H1 (cell line): Measurements from ENCODE around the gene ANKRD31. TPM values are rescaled to one million over a fixed set of nuclear protein-coding genes. Genes with fewer than 3 reads are reported as not detected.

Source experiments
- CTCF ChIA-PET: fragments of 300-600 bp; sonication (Branson Sonifier 250); formaldehyde crosslinking; loops from one replicate; lab custom pipeline; 2021; ENCODE audit not compliant: partially characterized antibody; lab: Charles Lee
- POLR2A ChIA-PET: fragments of 300-600 bp; sonication (Branson Sonifier 250); formaldehyde crosslinking; loops from one replicate; lab custom pipeline; 2021; ENCODE audit warnings: inconsistent platforms; ENCODE audit not compliant: partially characterized antibody; lab: Charles Lee
- DNase-seq, 2 experiments: peaks; one replicate each; pipeline versions ENCODE4 v3.0.0 to v3.0.0-alpha.2; 2010 to 2022; ENCODE audit warnings: low spot score in 2 of 2, low read depth in 1 of 2, mixed read lengths in 1 of 2
- FAIRE-seq: peaks from 2 replicates; lab custom pipeline; 2011; peaks lifted over from hg19 to GRCh38; lab: Jason Lieb, UNC
- H2AFZ ChIP-seq: 2 replicates; pipeline ENCODE4 v1.8.1; 2012; ENCODE audit warnings: low read length, inconsistent platforms
- H2AK5ac ChIP-seq: 2 replicates; pipeline ENCODE4 v1.6.1; 2013; ENCODE audit warnings: low read depth, low read length
- H2BK120ac ChIP-seq: replicated peaks from 2 replicates; pipeline ENCODE3; 2013; ENCODE audit warnings: low read depth, low read length, inconsistent platforms
- H2BK12ac ChIP-seq: 2 replicates; pipeline ENCODE4 v1.6.1; 2013; ENCODE audit warnings: low read depth, low read length
- H2BK15ac ChIP-seq: 2 replicates; pipeline ENCODE4 v1.6.1; 2013; ENCODE audit warnings: low read length
- H2BK20ac ChIP-seq: 2 replicates; pipeline ENCODE4 v1.6.1; 2013; ENCODE audit warnings: low read length
- H2BK5ac ChIP-seq: 2 replicates; pipeline ENCODE4 v1.6.1; 2013; ENCODE audit warnings: low read depth, low read length
- H3K14ac ChIP-seq: 2 replicates; pipeline ENCODE4 v1.6.1; 2013; ENCODE audit warnings: inconsistent platforms; ENCODE audit not compliant: insufficient read length
- H3K18ac ChIP-seq: 2 replicates; pipeline ENCODE4 v1.6.1; 2013; ENCODE audit warnings: low read length; ENCODE audit errors: extremely low read depth
- H3K23ac ChIP-seq: 2 replicates; pipeline ENCODE4 v1.6.1; 2013; ENCODE audit warnings: inconsistent platforms; ENCODE audit not compliant: insufficient read length
- H3K23me2 ChIP-seq: 2 replicates; pipeline ENCODE4 v1.6.1; 2013; ENCODE audit warnings: low read depth, low read length
- H3K27ac ChIP-seq: 2 replicates; pipeline ENCODE4 v1.6.1; 2011; ENCODE audit warnings: low read depth, low read length, inconsistent platforms
- H3K27me3 ChIP-seq, 4 experiments: replicated peaks in 1 of 4; 1 replicate in 1 of 4; 2 replicates in 3 of 4; pipeline versions ENCODE4 v1.6.1 to v1.8.1; 2011 to 2013; ENCODE audit warnings: low read length in 3 of 4, mild to moderate bottlenecking in 3 of 4, inconsistent platforms in 2 of 4, mixed read lengths in 2 of 4, moderate library complexity in 1 of 4; ENCODE audit not compliant: control insufficient read depth in 3 of 4, insufficient read depth in 3 of 4; ENCODE audit errors: extremely low read depth in 1 of 4
- H3K36me3 ChIP-seq, 4 experiments: 2 replicates each; pipeline versions ENCODE4 v1.6.1 to v1.8.1; 2011 to 2013; ENCODE audit warnings: mild to moderate bottlenecking in 4 of 4, low read length in 3 of 4, moderate library complexity in 2 of 4, control low read depth in 1 of 4, inconsistent platforms in 1 of 4; ENCODE audit not compliant: insufficient read depth in 4 of 4, control insufficient read depth in 2 of 4
- H3K4ac ChIP-seq: replicated peaks from 2 replicates; pipeline ENCODE3; 2013; ENCODE audit warnings: low read length, low read depth, mixed read lengths, inconsistent platforms; ENCODE audit not compliant: insufficient read length
- H3K4me1 ChIP-seq, 4 experiments: replicated peaks in 1 of 4; 1 replicate in 1 of 4; 2 replicates in 3 of 4; pipeline versions ENCODE4 v1.6.1 to v1.8.1; 2011 to 2013; ENCODE audit warnings: low read length in 3 of 4, inconsistent platforms in 2 of 4, mixed read lengths in 1 of 4; ENCODE audit not compliant: insufficient read depth in 4 of 4, control insufficient read depth in 3 of 4
- H3K4me2 ChIP-seq, 2 experiments: 2 replicates each; pipeline versions ENCODE4 v1.6.1 to v1.8.1; 2011 to 2013; ENCODE audit warnings: low read depth in 2 of 2, low read length in 2 of 2, control low read depth in 1 of 2, inconsistent platforms in 1 of 2, mild to moderate bottlenecking in 1 of 2; ENCODE audit not compliant: insufficient read depth in 1 of 2
- H3K4me3 ChIP-seq, 4 experiments: fragments of 200-600, 300-600 bp in 1 of 4; sonication (generic), shearing (Covaris generic), sonication (Bioruptor Twin) in 1 of 4; 2 replicates each; pipeline versions ENCODE4 v1.5.1 to v1.8.1; 2011 to 2016; ENCODE audit warnings: low read length in 4 of 4, low read depth in 3 of 4, control low read depth in 2 of 4, inconsistent platforms in 2 of 4, mild to moderate bottlenecking in 2 of 4, mixed read lengths in 1 of 4, moderate library complexity in 1 of 4; ENCODE audit not compliant: insufficient read depth in 2 of 4; ENCODE audit errors: extremely low read depth in 1 of 4
- H3K56ac ChIP-seq: replicated peaks from 2 replicates; pipeline ENCODE3; 2013; ENCODE audit warnings: low read depth, mild to moderate bottlenecking, mixed read lengths, low read length, inconsistent platforms; ENCODE audit not compliant: insufficient read length
- H3K79me1 ChIP-seq: 2 replicates; pipeline ENCODE4 v1.6.1; 2013; ENCODE audit warnings: low read depth, low read length, control low read depth
- H3K79me2 ChIP-seq, 2 experiments: 2 replicates each; pipeline versions ENCODE4 v1.6.1 to v1.8.1; 2012 to 2013; ENCODE audit warnings: low read length in 2 of 2, mild to moderate bottlenecking in 2 of 2, inconsistent platforms in 1 of 2; ENCODE audit not compliant: insufficient read depth in 2 of 2, control insufficient read depth in 1 of 2
- H3K9ac ChIP-seq, 4 experiments: replicated peaks in 1 of 4; 1 replicate in 1 of 4; 2 replicates in 3 of 4; pipeline versions ENCODE4 v1.6.1 to v1.8.1; 2011 to 2013; ENCODE audit warnings: low read depth in 3 of 4, low read length in 3 of 4, control low read depth in 2 of 4, mild to moderate bottlenecking in 2 of 4, moderate library complexity in 2 of 4, inconsistent platforms in 1 of 4; ENCODE audit errors: extremely low read depth in 1 of 4
- H3K9me3 ChIP-seq, 2 experiments: 2 replicates each; pipeline versions ENCODE4 v1.6.1 to v1.8.1; 2012 to 2013; ENCODE audit warnings: mild to moderate bottlenecking in 2 of 2, moderate library complexity in 2 of 2, control low read depth in 1 of 2, inconsistent platforms in 1 of 2, low read depth in 1 of 2, low read length in 1 of 2, mixed read lengths in 1 of 2; ENCODE audit not compliant: insufficient read depth in 2 of 2
- H4K20me1 ChIP-seq, 2 experiments: replicated peaks in 1 of 2; 2 replicates each; pipeline versions ENCODE3 to v1.8.1; 2011 to 2013; ENCODE audit warnings: inconsistent platforms in 2 of 2, low read length in 2 of 2, mild to moderate bottlenecking in 1 of 2; ENCODE audit not compliant: insufficient read depth in 2 of 2, control insufficient read depth in 1 of 2
- H4K5ac ChIP-seq: 2 replicates; pipeline ENCODE4 v1.6.1; 2013; ENCODE audit warnings: low read length, low read depth, mixed read lengths, inconsistent platforms; ENCODE audit not compliant: insufficient read length
- H4K8ac ChIP-seq: 2 replicates; pipeline ENCODE4 v1.8.0; 2013; ENCODE audit warnings: mild to moderate bottlenecking, moderate library complexity, low read length, inconsistent platforms; ENCODE audit not compliant: insufficient read depth; ENCODE audit errors: extremely low read depth
- H4K91ac ChIP-seq: replicated peaks from 2 replicates; pipeline ENCODE3; 2013; ENCODE audit warnings: low read length, mixed read lengths, inconsistent platforms; ENCODE audit not compliant: insufficient read length
- FOSL1 ChIP-seq: IDR thresholded peaks from 2 replicates; pipeline ENCODE4 v1.6.1; 2011; ENCODE audit warnings: mild to moderate bottlenecking, low read depth, low read length, moderate library complexity; ENCODE audit not compliant: insufficient read depth
- KDM5A ChIP-seq: fragments of 200-600 bp; IDR thresholded peaks from 2 replicates; pipeline ENCODE4 v1.7.1; 2012; ENCODE audit warnings: mild to moderate bottlenecking, low read length, inconsistent platforms, mixed read lengths
- POLR2A ChIP-seq, 2 experiments: IDR thresholded peaks; 1 replicate in 1 of 2; 2 replicates in 1 of 2; pipeline ENCODE4 v1.6.1; 2011; ENCODE audit warnings: low read depth in 2 of 2, low read length in 2 of 2, mild to moderate bottlenecking in 2 of 2; ENCODE audit errors: control extremely low read depth in 1 of 2
- SIX5 ChIP-seq: IDR thresholded peaks from 2 replicates; pipeline ENCODE4 v1.6.1; 2011; ENCODE audit warnings: mild to moderate bottlenecking, low read depth, low read length
- SRF ChIP-seq: IDR thresholded peaks from 2 replicates; pipeline ENCODE4 v1.6.1; 2011; ENCODE audit warnings: mild to moderate bottlenecking, low read depth, low read length, moderate library complexity
- SUZ12 ChIP-seq: fragments of 200-600 bp; sonication (generic); IDR thresholded peaks from 2 replicates; pipeline ENCODE4 v1.6.1; 2012; ENCODE audit warnings: mild to moderate bottlenecking, inconsistent platforms, low read length, moderate library complexity, mixed read lengths
- TCF12 ChIP-seq: IDR thresholded peaks from 2 replicates; pipeline ENCODE4 v1.6.1; 2011; ENCODE audit warnings: low read depth, mild to moderate bottlenecking, low read length
- WGBS, 2 experiments: shearing (Covaris generic) in 1 of 2; methylation state at CpG; one replicate each; pipeline versions ENCODE4 v1.1.6 to v1.1.7; 2013 to 2015; ENCODE audit warnings: low lambda C conversion rate in 2 of 2, mixed read lengths in 2 of 2, inconsistent platforms in 1 of 2, low coverage in 1 of 2, missing lambda C conversion rate in 1 of 2; ENCODE audit not compliant: insufficient replicate concordance in 2 of 2, insufficient coverage in 1 of 2, insufficient read length in 1 of 2; ENCODE audit errors: extremely low coverage in 1 of 2, missing lambda C conversion rate in 1 of 2; 5-methylcytosine and 5-hydroxymethylcytosine counted together
- polyA plus RNA-seq, 7 experiments: library from polyadenylated mRNA; depleted of rRNA in 3 of 7; stranded (reverse) in 5 of 7; unstranded in 2 of 7; fragments of >200 nt in 5 of 7; fragments of 200-250 nt in 2 of 7; gene quantifications; 1 replicate in 5 of 7; 2 replicates in 1 of 7; 4 replicates in 1 of 7; pipeline versions ENCODE4 v1.2.1 to v1.2.3, GENCODE V29; 2011 to 2013; ENCODE audit warnings: missing spikeins in 2 of 7, mixed read lengths in 2 of 7
- total RNA-seq: library from RNA; stranded (reverse); fragmentation: NEBNext Ultra II Directional; extraction: Animal tissue kit (Norgen Biotek cat#: 25700); gene quantifications from 2 replicates; pipeline ENCODE4 v1.2.1, GENCODE V29; 2021

Gene ANKRD31
- total and polyA plus RNA-seq, 2 of the 8 experiments (the other 6 are each of a cell fraction or from before 2014, with no cell fraction given): 0.05 to 0.06 TPM

GRCh38 chr5:75200776-75201175 is 35.9 kb downstream of the ANKRD31 start:
- Histone ChIP-seq H2BK15ac (no peak overlapping the region), H2AK5ac (no peak overlapping the region), H3K18ac (no peak overlapping the region), H3K79me1 (no peaks in the 10 kb centered on the region), H2BK120ac (no peak overlapping the region), H3K23ac (no peak overlapping the region), H3K9ac (no peak overlapping the region), H2BK12ac (no peak overlapping the region), H3K9me3 (no peaks in the 10 kb centered on the region), H4K8ac (no peak overlapping the region), H3K14ac (no peak overlapping the region), H3K4me1 (no peaks in the 10 kb centered on the region), H4K20me1 (no peaks in the 10 kb centered on the region), H3K36me3 (no peaks in the 10 kb centered on the region), H4K5ac (no peak overlapping the region), H3K56ac (no peak overlapping the region), H3K27ac (no peak overlapping the region), H2AFZ (no peak overlapping the region), H3K4me2 (no peak overlapping the region), H2BK5ac (no peak overlapping the region), H4K91ac (no peak overlapping the region), H3K27me3 (no peaks in the 10 kb centered on the region), H3K4ac (no peak overlapping the region), H3K23me2 (no peaks in the 10 kb centered on the region), H3K4me3 (no peak overlapping the region), H3K79me2 (no peaks in the 10 kb centered on the region), H2BK20ac (no peak overlapping the region)
- DNase-seq (no peak), FAIRE-seq (no peak)
- ChIA-PET POLR2A (no interaction called here), CTCF (interaction anchor here (1.0 kb wide), 1 partner anchor 42 kb away, joined by 3 read pairs; no protein-coding TSS in a partner anchor)
- 90% methylated on average over 1 of the region's 4 CpGs; no CpG with 5 or more reads in 1 of the 2 experiments for WGBS, 2 experiments
- TF ChIP-seq FOSL1: no peak
- no peak for TF ChIP-seq POLR2A (IDR thresholded peaks at IDR 0.05; ENCODE audit: control extremely low read depth in 1 of 2, low read depth in 2 of 2, low read length in 2 of 2)
- no peak for TF ChIP-seq TCF12
- TF ChIP-seq SRF: no peak
- no peak for TF ChIP-seq KDM5A
- no peak for TF ChIP-seq SUZ12
- no peak for TF ChIP-seq SIX5
